Urinary bladder (tissue), 4 donors: ENCODE measurements around the gene RAD50. TPM values are rescaled to one million over a fixed set of nuclear protein-coding genes. Genes with fewer than 3 reads are reported as not detected.
"Not testable (repeated sequence)": the region's sequence is repeated elsewhere in the genome, so short reads cannot be mapped to it uniquely, and the experiment has no call there.

ENCODE experiments used
- DNase-seq: peaks from one replicate; pipeline ENCODE4 v3.0.0-alpha.2; 2015; ENCODE audit errors: extremely low spot score
- H3K27ac ChIP-seq: one replicate; pipeline ENCODE4 v1.5.1; 2013; ENCODE audit warnings: low read depth, mild to moderate bottlenecking, moderate library complexity
- H3K36me3 ChIP-seq: one replicate; pipeline ENCODE4 v1.6.1; 2013; ENCODE audit warnings: mild to moderate bottlenecking, moderate library complexity; ENCODE audit not compliant: insufficient read depth
- H3K4me1 ChIP-seq: one replicate; pipeline ENCODE4 v1.6.1; 2013; ENCODE audit warnings: mild to moderate bottlenecking, moderate library complexity; ENCODE audit not compliant: insufficient read depth
- H3K4me3 ChIP-seq: one replicate; pipeline ENCODE4 v1.5.1; 2013; ENCODE audit warnings: low read depth, low read length
- WGBS: extraction: QIAGEN DNeasy Blood & Tissue Kit; methylation state at CpG from one replicate; pipeline ENCODE4 v1.1.7; 2013; 5-methylcytosine and 5-hydroxymethylcytosine counted together
- polyA plus RNA-seq: library from polyadenylated mRNA; stranded (reverse); fragments of 200-250 nt; gene quantifications from one replicate; pipeline ENCODE4 v1.2.3, GENCODE V29; 2013
- total RNA-seq: library from RNA; depleted of rRNA; stranded (reverse); fragments of >200 nt; gene quantifications from one replicate; pipeline ENCODE4 v1.2.3, GENCODE V29; 2014
- donor health status: healthy with polysubstance abuse.
- donor health status: healthy.

The RAD50 gene
- total and polyA plus RNA-seq, 2 donors = 13.4 to 75.0 TPM

DNA sequence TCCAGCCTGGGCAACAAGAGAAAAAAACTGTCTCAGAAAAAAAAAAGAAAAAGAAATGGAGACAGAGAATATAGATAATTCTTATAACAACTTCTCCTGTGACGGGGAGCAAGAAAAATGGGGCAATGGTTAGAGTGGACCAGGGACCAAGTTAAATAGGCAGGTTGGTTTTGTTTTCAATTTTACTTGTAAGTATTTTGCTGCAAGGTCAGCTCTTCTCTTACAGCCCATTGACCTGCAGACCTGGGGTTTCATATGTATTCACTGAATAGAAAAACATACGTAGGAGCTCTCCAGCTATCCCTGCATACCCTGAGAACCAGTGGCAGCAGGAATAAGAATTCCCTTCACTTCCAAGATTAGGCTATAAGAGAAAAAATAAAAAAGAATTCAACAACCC is 72.0 kb downstream of the RAD50 start:
- Histone ChIP-seq H3K4me3 (no peak overlapping the region), H3K27ac (no peak overlapping the region), H3K36me3 (peaks cover 2% of the 10 kb centered on the region), H3K4me1 (no peaks in the 10 kb centered on the region)
- 97% methylated on average over 2 of the region's 2 CpGs for WGBS
- DNase-seq = no peak

- H3K27ac ChIP-seq = no peak overlapping the region
- no peak overlapping the region for H3K4me3 ChIP-seq
- WGBS = 90% methylated on average over 5 of the region's 5 CpGs
- DNase-seq = no peak
- peaks cover 2% of the 10 kb centered on the region for H3K36me3 ChIP-seq
- no peaks in the 10 kb centered on the region for H3K4me1 ChIP-seq
These were observed 72.6 kb downstream of the RAD50 start for GRCh38 chr5:132629230-132629944.

GRCh38 chr5:132633587-132633986 is 76.8 kb downstream of the RAD50 start:
- H3K4me1 ChIP-seq, H3K27ac ChIP-seq, H3K36me3 ChIP-seq, H3K4me3 ChIP-seq, DNase-seq: not testable (repeated sequence)
- 93% methylated on average over 4 of the region's 4 CpGs for WGBS

GRCh38 chr5:132635873-132636272 is 79.1 kb downstream of the RAD50 start:
- H3K36me3 ChIP-seq = peaks cover 4% of the 10 kb centered on the region
- H3K4me3 ChIP-seq = no peak overlapping the region
- no peaks in the 10 kb centered on the region for H3K4me1 ChIP-seq
- 83% methylated on average over 4 of the region's 4 CpGs for WGBS
- no peak for DNase-seq
- H3K27ac ChIP-seq = no peak overlapping the region

GRCh38 chr5:132637241-132637640 is 80.5 kb downstream of the RAD50 start:
- DNase-seq = no peak
- no peaks in the 10 kb centered on the region for H3K4me1 ChIP-seq
- H3K36me3 ChIP-seq = peaks cover 4% of the 10 kb centered on the region
- H3K4me3 ChIP-seq = no peak overlapping the region
- no peak overlapping the region for H3K27ac ChIP-seq
- 93% methylated on average over 4 of the region's 4 CpGs for WGBS

- no peak overlapping the region for H3K4me3 ChIP-seq
- peaks cover 4% of the 10 kb centered on the region for H3K36me3 ChIP-seq
- no peak overlapping the region for H3K27ac ChIP-seq
- WGBS = 90% methylated on average over 2 of the region's 2 CpGs
- H3K4me1 ChIP-seq = no peaks in the 10 kb centered on the region
- no peak for DNase-seq
These were observed 82.9 kb downstream of the RAD50 start for GRCh38 chr5:132639706-132640130.

DNA sequence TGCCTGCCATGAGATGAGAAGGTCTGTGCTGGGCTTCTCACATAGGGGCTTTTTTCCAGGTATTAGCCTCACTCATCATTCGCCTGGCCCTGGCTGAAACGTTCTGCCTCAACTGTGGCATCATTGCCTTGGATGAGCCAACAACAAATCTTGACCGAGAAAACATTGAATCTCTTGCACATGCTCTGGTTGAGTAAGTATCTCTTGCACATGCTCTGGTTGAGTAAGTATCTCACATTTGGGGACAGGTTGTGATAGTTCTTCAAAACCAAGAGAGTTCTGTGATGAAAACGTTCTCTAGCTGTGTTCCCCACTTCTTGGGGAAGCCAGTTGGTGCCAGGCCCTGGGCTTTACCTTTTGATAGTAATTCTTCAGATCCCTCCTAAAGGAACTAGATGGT is 83.8 kb downstream of the RAD50 start:
- no peak overlapping the region for H3K4me3 ChIP-seq
- H3K36me3 ChIP-seq = peaks cover 4% of the 10 kb centered on the region
- no peak for DNase-seq
- H3K4me1 ChIP-seq = no peaks in the 10 kb centered on the region
- no peak overlapping the region for H3K27ac ChIP-seq
- 92% methylated on average over 4 of the region's 4 CpGs for WGBS

DNA sequence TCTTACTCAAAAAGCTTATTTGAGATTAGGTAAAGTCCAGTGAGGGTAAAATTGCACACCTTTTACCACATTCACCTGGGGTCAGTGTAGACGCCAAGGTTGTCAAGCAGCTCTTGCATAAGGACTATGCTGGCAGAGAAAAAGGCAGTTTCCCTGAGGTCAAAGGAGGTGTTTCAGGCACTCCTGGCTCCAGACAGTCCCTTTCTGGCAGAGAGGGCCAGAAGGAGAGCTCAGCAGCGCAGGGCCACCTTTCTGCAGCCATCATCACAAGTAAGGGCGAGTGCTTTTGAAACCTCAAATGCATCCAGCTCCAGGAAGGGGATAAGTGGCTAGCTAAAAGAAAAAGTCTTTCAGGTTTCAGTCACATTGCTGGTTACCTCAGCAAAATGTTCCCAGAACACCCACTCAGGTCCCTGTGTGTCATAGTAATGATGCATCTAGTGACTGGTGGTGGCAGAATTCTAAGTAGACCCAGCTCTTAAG is 84.5 kb downstream of the RAD50 start:
- WGBS = 94% methylated on average over 3 of the region's 3 CpGs
- no peak for DNase-seq
- no peak overlapping the region for H3K27ac ChIP-seq
- no peaks in the 10 kb centered on the region for H3K4me1 ChIP-seq
- H3K4me3 ChIP-seq = no peak overlapping the region
- H3K36me3 ChIP-seq = peaks cover 2% of the 10 kb centered on the region

GRCh38 chr5:132641841-132642240 is 85.1 kb downstream of the RAD50 start:
- WGBS = 94% methylated on average over 3 of the region's 3 CpGs
- peaks cover 2% of the 10 kb centered on the region for H3K36me3 ChIP-seq
- H3K4me1 ChIP-seq = no peaks in the 10 kb centered on the region
- H3K27ac ChIP-seq = no peak overlapping the region
- no peak overlapping the region for H3K4me3 ChIP-seq
- DNase-seq = no peak

DNA sequence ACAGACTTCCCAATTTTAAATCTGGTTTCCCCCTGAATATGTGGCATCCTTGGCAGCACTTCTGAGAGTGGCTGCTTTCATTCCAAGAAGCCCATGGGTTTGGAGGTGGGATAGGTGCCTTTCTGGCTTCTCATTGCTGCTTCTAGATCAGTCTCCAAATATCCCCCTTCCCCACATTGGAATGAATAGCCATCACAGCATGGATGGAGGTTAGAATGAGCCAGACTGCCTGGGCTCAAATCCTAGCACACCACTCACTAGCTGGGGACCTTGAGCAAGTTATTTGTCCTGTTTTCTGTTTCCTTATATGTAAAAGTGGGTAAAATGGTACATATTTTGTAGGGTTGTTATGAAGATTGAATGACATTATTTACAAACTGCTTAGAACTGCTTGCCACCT is 87.4 kb downstream of the RAD50 start:
- Histone ChIP-seq H3K4me1 (no peaks in the 10 kb centered on the region), H3K4me3 (no peak overlapping the region), H3K36me3 (no peaks in the 10 kb centered on the region), H3K27ac (no peak overlapping the region)
- no peak for DNase-seq

DNA sequence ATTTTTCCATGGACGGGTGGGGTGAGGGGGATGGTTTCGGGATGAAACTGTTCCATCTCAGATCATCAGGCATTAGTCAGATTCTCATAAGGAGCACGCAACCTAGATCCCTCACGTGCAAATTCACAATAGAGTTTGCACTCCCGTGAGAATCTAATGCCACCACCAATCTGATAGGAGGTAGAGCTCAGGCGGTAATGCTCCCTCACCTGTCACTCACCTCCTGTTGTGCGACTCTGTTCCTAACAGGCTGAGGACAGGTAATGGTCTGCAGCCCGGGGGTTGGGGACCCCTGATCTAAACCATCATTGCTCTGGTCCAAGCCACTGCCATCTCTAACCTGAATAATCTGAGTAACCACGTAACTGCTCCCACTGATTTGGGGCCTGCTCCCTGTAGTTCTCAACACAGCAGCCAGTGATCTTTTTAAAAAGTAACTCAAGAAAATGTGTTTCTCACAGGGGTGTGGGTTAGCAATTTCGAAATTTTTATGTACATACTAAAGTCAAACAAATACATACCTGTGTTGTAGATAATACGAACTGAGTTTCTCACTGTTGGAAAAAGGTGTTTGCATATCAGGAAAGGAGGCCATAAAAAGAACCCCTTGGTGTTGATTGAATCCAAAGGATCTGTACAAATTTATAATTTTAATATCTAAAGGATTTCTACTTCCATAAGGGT is 89.9 kb downstream of the RAD50 start:
- Histone ChIP-seq H3K4me1 (no peaks in the 10 kb centered on the region), H3K4me3 (no peak overlapping the region), H3K27ac (no peak overlapping the region), H3K36me3 (no peaks in the 10 kb centered on the region)
- 92% methylated on average over 11 of the region's 11 CpGs for WGBS
- DNase-seq = no peak

- no peak overlapping the region for H3K27ac ChIP-seq
- H3K4me3 ChIP-seq = no peak overlapping the region
- no peaks in the 10 kb centered on the region for H3K4me1 ChIP-seq
- WGBS = 92% methylated on average over 2 of the region's 2 CpGs
- DNase-seq = no peak
- H3K36me3 ChIP-seq = no peaks in the 10 kb centered on the region
These were observed 90.7 kb downstream of the RAD50 start for GRCh38 chr5:132647473-132647872.

- no peaks in the 10 kb centered on the region for H3K36me3 ChIP-seq
- 96% methylated on average over 1 of the region's 1 CpG for WGBS
- no peak overlapping the region for H3K27ac ChIP-seq
- no peak overlapping the region for H3K4me3 ChIP-seq
- no peak for DNase-seq
- H3K4me1 ChIP-seq = no peaks in the 10 kb centered on the region
These were observed 91.6 kb downstream of the RAD50 start for GRCh38 chr5:132648355-132648754.

- Histone ChIP-seq H3K4me3 (no peak overlapping the region), H3K4me1 (peaks cover 2% of the 10 kb centered on the region), H3K27ac (no peak overlapping the region), H3K36me3 (no peaks in the 10 kb centered on the region)
- no peak for DNase-seq
- 85% methylated on average over 4 of the region's 4 CpGs for WGBS
These were observed 95.2 kb downstream of the RAD50 start for GRCh38 chr5:132651838-132652469.
